WTC11 (cell line): ENCODE results near the gene C16orf74. TPM values are rescaled to one million over a fixed set of nuclear protein-coding genes. Genes with fewer than 3 reads are reported as not detected.

Experiments
- ATAC-seq: fragments of 200-7000 bp; cut with Tn5 transposase; 2 replicates; pipeline ENCODE4 v1.10.0; 2021; ENCODE audit warnings: mild to moderate bottlenecking, moderate library complexity
- CTCF ChIA-PET: fragments of 300-600 bp; sonication (Branson Sonifier 250); formaldehyde crosslinking; loops from one replicate; lab custom pipeline; 2021; ENCODE audit warnings: antibody characterized with exemption; lab: Charles Lee
- POLR2A ChIA-PET: fragments of 350-600 bp; sonication (Branson Sonifier 250); formaldehyde crosslinking; loops from one replicate; lab custom pipeline; 2021; ENCODE audit warnings: antibody characterized with exemption; lab: Charles Lee
- DNase-seq: peaks from one replicate; pipeline ENCODE4 v3.0.0; 2021; ENCODE audit warnings: low spot score
- H3K27ac Mint-ChIP-seq: 2 replicates; pipeline ENCODE4 v1.8.0; 2021; ENCODE audit warnings: mixed read lengths
- H3K27me3 Mint-ChIP-seq: 2 replicates; pipeline ENCODE4 v1.8.0; 2021; ENCODE audit warnings: low read depth, mild to moderate bottlenecking, moderate library complexity, mixed read lengths
- H3K36me3 Mint-ChIP-seq: 2 replicates; pipeline ENCODE4 v1.8.0; 2021; ENCODE audit warnings: mixed read lengths
- H3K4me1 Mint-ChIP-seq: 2 replicates; pipeline ENCODE4 v1.8.0; 2022; ENCODE audit warnings: mixed read lengths
- H3K4me3 Mint-ChIP-seq: 2 replicates; pipeline ENCODE4 v1.8.0; 2021; ENCODE audit warnings: mild to moderate bottlenecking, moderate library complexity, mixed read lengths
- H3K9me3 Mint-ChIP-seq: 2 replicates; pipeline ENCODE4 v1.8.0; 2021; ENCODE audit warnings: mixed read lengths
- ATF1 ChIP-seq: sonication (generic); formaldehyde crosslinking; IDR thresholded peaks from 2 replicates; pipeline ENCODE4 v1.8.1; 2023; ENCODE audit warnings: mild to moderate bottlenecking, moderate library complexity, missing genetic modification reagents
- ELF4 ChIP-seq: sonication (generic); formaldehyde crosslinking; IDR thresholded peaks from 2 replicates; pipeline ENCODE4 v1.8.1; 2022; ENCODE audit warnings: low read depth, mild to moderate bottlenecking, moderate library complexity, missing genetic modification reagents
- FOXP1 ChIP-seq: sonication (generic); formaldehyde crosslinking; IDR thresholded peaks from 2 replicates; pipeline ENCODE4 v1.8.0; 2022; ENCODE audit warnings: missing genetic modification reagents, mild to moderate bottlenecking, moderate library complexity, borderline replicate concordance
- GABPB1 ChIP-seq: sonication (generic); formaldehyde crosslinking; IDR thresholded peaks from 2 replicates; pipeline ENCODE4 v1.8.1; 2023; ENCODE audit warnings: mild to moderate bottlenecking, missing genetic modification reagents
- IRF2 ChIP-seq: sonication (generic); formaldehyde crosslinking; IDR thresholded peaks from 2 replicates; pipeline ENCODE4 v1.8.0; 2022; ENCODE audit warnings: low read depth, missing genetic modification reagents, borderline replicate concordance
- JAZF1 ChIP-seq: fragments of 250-450 bp; sonication (Bioruptor Pico); IDR thresholded peaks from 2 replicates; pipeline ENCODE4 v1.9.0; 2021; ENCODE audit warnings: moderate library complexity, mild to moderate bottlenecking, inconsistent platforms
- ZBTB21 ChIP-seq: sonication (generic); formaldehyde crosslinking; IDR thresholded peaks from 2 replicates; pipeline ENCODE4 v1.8.1; 2023; ENCODE audit warnings: mild to moderate bottlenecking, missing genetic modification reagents, borderline replicate concordance
- ZNF263 ChIP-seq: sonication (generic); formaldehyde crosslinking; IDR thresholded peaks from 2 replicates; pipeline ENCODE4 v1.8.1; 2022; ENCODE audit warnings: low read depth, mild to moderate bottlenecking, moderate library complexity, missing genetic modification reagents
- ZNF396 ChIP-seq: fragments of 250-450 bp; sonication (Bioruptor Pico); IDR thresholded peaks from 2 replicates; pipeline ENCODE4 v1.8.0; 2021; ENCODE audit warnings: mild to moderate bottlenecking, moderate library complexity, borderline replicate concordance
- ZNF416 ChIP-seq: fragments of 250-450 bp; sonication (Bioruptor Pico); IDR thresholded peaks from 2 replicates; pipeline ENCODE4 v1.9.0; 2021; ENCODE audit warnings: mild to moderate bottlenecking, inconsistent platforms
- ZNF423 ChIP-seq: fragments of 250-450 bp; sonication (Bioruptor Pico); IDR thresholded peaks from 2 replicates; pipeline ENCODE4 v2.1.2; 2022; ENCODE audit warnings: mild to moderate bottlenecking, moderate library complexity
- total RNA-seq: library from RNA; stranded (reverse); gene quantifications from 3 replicates; pipeline ENCODE4 v1.2.3, GENCODE V29; 2021
- TF ChIP-seq, protein P1 (sequence below): sonication (generic); formaldehyde crosslinking; IDR thresholded peaks from 2 replicates; pipeline ENCODE4 v1.8.0; 2022; ENCODE audit warnings: mild to moderate bottlenecking, missing genetic modification reagents
- TF ChIP-seq, protein P2 (sequence below): sonication (generic); formaldehyde crosslinking; IDR thresholded peaks from 2 replicates; pipeline ENCODE4 v1.8.1; 2023; ENCODE audit warnings: mild to moderate bottlenecking, missing genetic modification reagents
- TF ChIP-seq, protein P3 (sequence below): sonication (generic); formaldehyde crosslinking; conservative IDR thresholded peaks from 2 replicates; pipeline ENCODE4 v1.8.1; 2022; ENCODE audit warnings: mild to moderate bottlenecking, missing genetic modification reagents
- TF ChIP-seq, protein P4 (sequence below): sonication (generic); formaldehyde crosslinking; IDR thresholded peaks from 2 replicates; pipeline ENCODE4 v1.8.1; 2023; ENCODE audit warnings: mild to moderate bottlenecking, moderate library complexity, missing genetic modification reagents
- TF ChIP-seq, protein P5 (sequence below): sonication (generic); formaldehyde crosslinking; IDR thresholded peaks from 2 replicates; pipeline ENCODE4 v1.8.0; 2022; ENCODE audit warnings: mild to moderate bottlenecking, missing genetic modification reagents
- TF ChIP-seq, protein P6 (sequence below): fragments of 250-450 bp; sonication (Bioruptor Pico); conservative IDR thresholded peaks from 2 replicates; pipeline ENCODE4 v1.9.0; 2021; ENCODE audit warnings: mild to moderate bottlenecking
- TF ChIP-seq, protein P7 (sequence below): fragments of 250-450 bp; sonication (Bioruptor Pico); IDR thresholded peaks from 2 replicates; pipeline ENCODE4 v1.9.0; 2021; ENCODE audit warnings: mild to moderate bottlenecking, borderline replicate concordance

C16orf74 gene
- total RNA-seq, 1 experiment from 2014 or later: 8.3 TPM

DNA sequence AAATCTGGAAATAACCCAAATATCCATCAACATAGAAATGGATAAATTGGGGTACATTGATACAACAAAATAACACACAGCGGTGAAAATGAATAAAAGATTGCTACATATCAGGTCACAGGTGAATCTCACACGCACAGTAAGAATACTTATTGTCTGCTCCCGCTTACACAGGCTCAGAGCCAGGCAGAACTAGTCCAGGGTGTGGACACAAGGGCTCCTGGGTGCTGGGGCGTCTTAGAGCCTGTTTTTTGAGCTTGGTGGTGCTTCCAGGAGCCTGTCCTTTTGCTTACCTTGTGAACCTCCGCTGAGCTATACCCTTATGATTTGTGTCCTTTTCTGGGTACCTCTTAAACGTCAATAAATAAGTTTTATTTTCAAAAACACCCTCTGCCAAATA is 19.8 kb upstream of the C16orf74 start (continued):
- no peak for TF ChIP-seq ZNF263 (CRISPR knock-in tag)
- TF ChIP-seq, protein P1, sequence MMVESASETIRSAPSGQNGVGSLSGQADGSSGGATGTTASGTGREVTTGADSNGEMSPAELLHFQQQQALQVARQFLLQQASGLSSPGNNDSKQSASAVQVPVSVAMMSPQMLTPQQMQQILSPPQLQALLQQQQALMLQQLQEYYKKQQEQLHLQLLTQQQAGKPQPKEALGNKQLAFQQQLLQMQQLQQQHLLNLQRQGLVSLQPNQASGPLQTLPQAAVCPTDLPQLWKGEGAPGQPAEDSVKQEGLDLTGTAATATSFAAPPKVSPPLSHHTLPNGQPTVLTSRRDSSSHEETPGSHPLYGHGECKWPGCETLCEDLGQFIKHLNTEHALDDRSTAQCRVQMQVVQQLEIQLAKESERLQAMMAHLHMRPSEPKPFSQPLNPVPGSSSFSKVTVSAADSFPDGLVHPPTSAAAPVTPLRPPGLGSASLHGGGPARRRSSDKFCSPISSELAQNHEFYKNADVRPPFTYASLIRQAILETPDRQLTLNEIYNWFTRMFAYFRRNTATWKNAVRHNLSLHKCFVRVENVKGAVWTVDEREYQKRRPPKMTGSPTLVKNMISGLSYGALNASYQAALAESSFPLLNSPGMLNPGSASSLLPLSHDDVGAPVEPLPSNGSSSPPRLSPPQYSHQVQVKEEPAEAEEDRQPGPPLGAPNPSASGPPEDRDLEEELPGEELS (CRISPR knock-in tag): no peak
- TF ChIP-seq, protein P2, sequence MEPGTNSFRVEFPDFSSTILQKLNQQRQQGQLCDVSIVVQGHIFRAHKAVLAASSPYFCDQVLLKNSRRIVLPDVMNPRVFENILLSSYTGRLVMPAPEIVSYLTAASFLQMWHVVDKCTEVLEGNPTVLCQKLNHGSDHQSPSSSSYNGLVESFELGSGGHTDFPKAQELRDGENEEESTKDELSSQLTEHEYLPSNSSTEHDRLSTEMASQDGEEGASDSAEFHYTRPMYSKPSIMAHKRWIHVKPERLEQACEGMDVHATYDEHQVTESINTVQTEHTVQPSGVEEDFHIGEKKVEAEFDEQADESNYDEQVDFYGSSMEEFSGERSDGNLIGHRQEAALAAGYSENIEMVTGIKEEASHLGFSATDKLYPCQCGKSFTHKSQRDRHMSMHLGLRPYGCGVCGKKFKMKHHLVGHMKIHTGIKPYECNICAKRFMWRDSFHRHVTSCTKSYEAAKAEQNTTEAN (CRISPR knock-in tag): no peak
- TF ChIP-seq ZBTB21: no peak
- TF ChIP-seq IRF2 (CRISPR knock-in tag): no peak

DNA sequence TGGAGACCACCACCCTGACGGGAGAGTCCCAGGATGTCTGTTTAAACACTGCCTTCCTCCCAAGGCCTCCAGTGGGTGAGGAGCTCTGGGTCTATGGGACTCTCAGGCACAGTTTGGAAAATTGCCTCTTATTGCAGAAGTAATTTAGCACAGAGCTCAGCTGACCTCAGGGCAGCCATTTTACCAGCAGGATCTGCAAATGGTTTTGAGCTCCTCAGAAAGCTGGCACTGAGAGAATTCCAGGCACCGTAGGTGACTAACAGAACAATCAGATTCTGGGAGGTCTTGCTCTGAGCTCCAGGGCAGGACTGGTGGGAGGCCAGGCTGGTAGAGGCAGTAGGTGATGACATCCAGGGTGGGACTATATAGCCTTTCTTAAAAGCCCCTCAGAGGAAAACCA is 17.3 kb upstream of the C16orf74 start:
- Mint-ChIP-seq H3K27me3 (no peaks in the 10 kb centered on the region), H3K27ac (peak overlapping the region; percentile 80), H3K4me1 (peaks cover 21% of the 10 kb centered on the region), H3K36me3 (no peaks in the 10 kb centered on the region; the same call in 1 of the 2 replicates), H3K4me3 (no peak overlapping the region), H3K9me3 (no peaks in the 10 kb centered on the region)
- ATAC-seq (peak; percentile 77), DNase-seq (no peak)
- POLR2A ChIA-PET: no interaction called here
- no peak for TF ChIP-seq FOXP1 (CRISPR knock-in tag)
- peak; percentile 36; the same call in 1 of the 2 replicates for TF ChIP-seq ZNF423 (CRISPR knock-in tag)
- TF ChIP-seq, all 79 proteins: peak for 1
- CTCF ChIA-PET: interaction anchor here (0.6 to 1.6 kb wide), 9 partner anchors 9 to 1075 kb away, joined by 3 to 9 read pairs (median 4); no protein-coding TSS in a partner anchor

DNA sequence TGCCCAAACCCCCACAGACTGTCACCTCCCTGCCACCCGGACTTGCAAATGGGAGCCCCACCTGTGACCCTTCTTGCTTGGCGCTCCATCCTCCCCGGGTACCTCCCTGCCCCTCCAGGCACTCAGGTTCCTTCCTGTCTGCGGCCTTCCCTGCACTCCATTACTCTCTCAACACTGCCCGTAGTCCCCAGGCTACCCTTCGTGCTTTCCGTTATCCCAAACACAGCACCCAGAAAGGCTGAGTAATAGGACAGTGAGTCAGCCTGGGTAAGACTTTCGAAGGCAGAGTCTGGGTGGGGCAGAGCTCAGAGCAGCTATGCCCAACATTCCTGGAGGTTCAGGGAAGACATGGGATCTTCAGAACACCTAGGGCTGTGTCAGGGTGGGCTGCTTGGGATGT is 16.6 kb upstream of the C16orf74 start:
- POLR2A ChIA-PET: no interaction called here
- Mint-ChIP-seq H3K27ac (no peak overlapping the region), H3K4me3 (no peak overlapping the region)
- TF ChIP-seq, protein P3, sequence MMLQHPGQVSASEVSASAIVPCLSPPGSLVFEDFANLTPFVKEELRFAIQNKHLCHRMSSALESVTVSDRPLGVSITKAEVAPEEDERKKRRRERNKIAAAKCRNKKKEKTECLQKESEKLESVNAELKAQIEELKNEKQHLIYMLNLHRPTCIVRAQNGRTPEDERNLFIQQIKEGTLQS (CRISPR knock-in tag): no peak
- no peak for TF ChIP-seq GABPB1 (CRISPR knock-in tag)
- no peak for TF ChIP-seq ZNF416 (CRISPR knock-in tag)
- no peak for TF ChIP-seq JAZF1
- TF ChIP-seq ZNF396 (CRISPR knock-in tag): no peak
- TF ChIP-seq, protein P4, sequence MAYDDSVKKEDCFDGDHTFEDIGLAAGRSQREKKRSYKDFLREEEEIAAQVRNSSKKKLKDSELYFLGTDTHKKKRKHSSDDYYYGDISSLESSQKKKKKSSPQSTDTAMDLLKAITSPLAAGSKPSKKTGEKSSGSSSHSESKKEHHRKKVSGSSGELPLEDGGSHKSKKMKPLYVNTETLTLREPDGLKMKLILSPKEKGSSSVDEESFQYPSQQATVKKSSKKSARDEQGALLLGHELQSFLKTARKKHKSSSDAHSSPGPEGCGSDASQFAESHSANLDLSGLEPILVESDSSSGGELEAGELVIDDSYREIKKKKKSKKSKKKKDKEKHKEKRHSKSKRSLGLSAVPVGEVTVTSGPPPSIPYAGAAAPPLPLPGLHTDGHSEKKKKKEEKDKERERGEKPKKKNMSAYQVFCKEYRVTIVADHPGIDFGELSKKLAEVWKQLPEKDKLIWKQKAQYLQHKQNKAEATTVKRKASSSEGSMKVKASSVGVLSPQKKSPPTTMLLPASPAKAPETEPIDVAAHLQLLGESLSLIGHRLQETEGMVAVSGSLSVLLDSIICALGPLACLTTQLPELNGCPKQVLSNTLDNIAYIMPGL: no peak
- no peak for TF ChIP-seq ZBTB21
- no peak for TF ChIP-seq ELF4 (CRISPR knock-in tag)
- no peak for TF ChIP-seq ATF1 (CRISPR knock-in tag)
- TF ChIP-seq, protein P5, sequence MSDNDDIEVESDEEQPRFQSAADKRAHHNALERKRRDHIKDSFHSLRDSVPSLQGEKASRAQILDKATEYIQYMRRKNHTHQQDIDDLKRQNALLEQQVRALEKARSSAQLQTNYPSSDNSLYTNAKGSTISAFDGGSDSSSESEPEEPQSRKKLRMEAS: no peak
- TF ChIP-seq, protein P6, sequence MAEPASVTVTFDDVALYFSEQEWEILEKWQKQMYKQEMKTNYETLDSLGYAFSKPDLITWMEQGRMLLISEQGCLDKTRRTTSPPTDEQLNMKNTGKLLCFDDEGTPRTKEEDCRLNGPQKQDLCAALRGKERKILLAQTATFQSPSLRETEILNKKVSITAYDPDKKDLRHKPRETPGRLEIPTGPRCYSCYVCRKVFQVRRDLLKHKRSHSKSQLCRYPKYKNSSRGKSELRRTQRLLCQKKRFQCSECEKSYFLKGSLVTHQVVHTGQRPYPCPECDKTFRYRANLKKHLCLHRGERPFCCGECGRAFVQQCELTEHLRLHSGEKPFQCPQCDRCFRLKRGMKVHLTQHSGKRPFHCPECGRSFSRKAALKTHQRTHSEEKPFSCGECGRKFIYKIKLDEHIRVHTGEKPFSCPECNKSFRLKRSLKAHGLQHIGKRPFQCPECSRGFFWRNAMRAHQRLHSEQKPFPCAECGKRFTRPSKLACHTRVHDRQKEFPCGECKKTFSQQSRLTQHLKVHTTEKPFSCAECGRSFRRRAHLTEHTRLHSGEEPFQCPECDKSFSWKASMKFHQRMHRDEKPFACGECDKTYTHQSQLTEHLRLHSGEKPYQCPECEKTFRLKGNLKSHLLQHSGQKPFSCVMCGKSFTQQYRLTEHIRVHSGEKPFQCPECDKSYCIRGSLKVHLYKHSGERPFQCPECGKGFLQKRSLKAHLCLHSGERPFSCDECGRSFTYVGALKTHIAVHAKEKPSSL: no peak
- TF ChIP-seq, protein P7, sequence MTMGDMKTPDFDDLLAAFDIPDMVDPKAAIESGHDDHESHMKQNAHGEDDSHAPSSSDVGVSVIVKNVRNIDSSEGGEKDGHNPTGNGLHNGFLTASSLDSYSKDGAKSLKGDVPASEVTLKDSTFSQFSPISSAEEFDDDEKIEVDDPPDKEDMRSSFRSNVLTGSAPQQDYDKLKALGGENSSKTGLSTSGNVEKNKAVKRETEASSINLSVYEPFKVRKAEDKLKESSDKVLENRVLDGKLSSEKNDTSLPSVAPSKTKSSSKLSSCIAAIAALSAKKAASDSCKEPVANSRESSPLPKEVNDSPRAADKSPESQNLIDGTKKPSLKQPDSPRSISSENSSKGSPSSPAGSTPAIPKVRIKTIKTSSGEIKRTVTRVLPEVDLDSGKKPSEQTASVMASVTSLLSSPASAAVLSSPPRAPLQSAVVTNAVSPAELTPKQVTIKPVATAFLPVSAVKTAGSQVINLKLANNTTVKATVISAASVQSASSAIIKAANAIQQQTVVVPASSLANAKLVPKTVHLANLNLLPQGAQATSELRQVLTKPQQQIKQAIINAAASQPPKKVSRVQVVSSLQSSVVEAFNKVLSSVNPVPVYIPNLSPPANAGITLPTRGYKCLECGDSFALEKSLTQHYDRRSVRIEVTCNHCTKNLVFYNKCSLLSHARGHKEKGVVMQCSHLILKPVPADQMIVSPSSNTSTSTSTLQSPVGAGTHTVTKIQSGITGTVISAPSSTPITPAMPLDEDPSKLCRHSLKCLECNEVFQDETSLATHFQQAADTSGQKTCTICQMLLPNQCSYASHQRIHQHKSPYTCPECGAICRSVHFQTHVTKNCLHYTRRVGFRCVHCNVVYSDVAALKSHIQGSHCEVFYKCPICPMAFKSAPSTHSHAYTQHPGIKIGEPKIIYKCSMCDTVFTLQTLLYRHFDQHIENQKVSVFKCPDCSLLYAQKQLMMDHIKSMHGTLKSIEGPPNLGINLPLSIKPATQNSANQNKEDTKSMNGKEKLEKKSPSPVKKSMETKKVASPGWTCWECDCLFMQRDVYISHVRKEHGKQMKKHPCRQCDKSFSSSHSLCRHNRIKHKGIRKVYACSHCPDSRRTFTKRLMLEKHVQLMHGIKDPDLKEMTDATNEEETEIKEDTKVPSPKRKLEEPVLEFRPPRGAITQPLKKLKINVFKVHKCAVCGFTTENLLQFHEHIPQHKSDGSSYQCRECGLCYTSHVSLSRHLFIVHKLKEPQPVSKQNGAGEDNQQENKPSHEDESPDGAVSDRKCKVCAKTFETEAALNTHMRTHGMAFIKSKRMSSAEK (CRISPR knock-in tag): no peak
- TF ChIP-seq, protein P1 (CRISPR knock-in tag): no peak

More for the DNA sequence above, 16.6 kb upstream of the C16orf74 start:
- peak; percentile 16; the same call in 1 of the 2 replicates for ATAC-seq
- Mint-ChIP-seq H3K27me3 (no peaks in the 10 kb centered on the region), H3K9me3 (no peaks in the 10 kb centered on the region), H3K4me1 (peaks cover 21% of the 10 kb centered on the region), H3K36me3 (no peaks in the 10 kb centered on the region; the same call in 1 of the 2 replicates)
- no peak for DNase-seq
- CTCF ChIA-PET: interaction anchor here (1.0 to 1.6 kb wide), 6 partner anchors 8 to 281 kb away, joined by 3 to 9 read pairs (median 5); no protein-coding TSS in a partner anchor
